Left renal cortex interstitium (tissue), 4 donors: ENCODE measurements around the gene VKORC1L1. TPM values are rescaled to one million over a fixed set of nuclear protein-coding genes. Genes with fewer than 3 reads are reported as not detected.

Experiments used
- DNase-seq, 4 donors: peaks; one replicate each; pipeline ENCODE4 v3.0.0-alpha.2; 2013; ENCODE audit warnings: low read depth in 4 of 4, low spot score in 2 of 4, missing footprints in 1 of 4
- polyA plus RNA-seq, 4 donors: library from polyadenylated mRNA; unstranded; fragments of 120-200 nt; gene quantifications; one replicate each; pipeline ENCODE4 v1.2.1, GENCODE V29; 2013; ENCODE audit not compliant: insufficient read length in 4 of 4

The VKORC1L1 gene
- polyA plus RNA-seq, 4 donors, result 28.1 to 33.5 (median 30.3) TPM

- DNase-seq, result no peak
Measured at GRCh38 chr7:66007232-66007631, 134.4 kb downstream of the VKORC1L1 start.

Other genes starting within 250 kb of the VKORC1L1 start
- gene GUSB, start 109.1 kb downstream of the VKORC1L1 start, polyA plus RNA-seq, result 10 to 100 TPM; 70.1 to 83.8 (median 76.6) TPM
- 10 to 100 TPM; 28.3 to 36.8 (median 34.7) TPM for gene ASL, start 202.7 kb downstream of the VKORC1L1 start, polyA plus RNA-seq
- 10 to 100 TPM; 24.2 to 35.1 (median 31.2) TPM for gene CRCP, start 241.8 kb downstream of the VKORC1L1 start, polyA plus RNA-seq